ENCODE measurements around the gene KLC1. TPM values are rescaled to one million over a fixed set of nuclear protein-coding genes. Genes with fewer than 3 reads are reported as not detected.
A peak's percentile ranks its signal among the peaks of the same experiment; 100 is the strongest.

KLC1 gene
- total RNA-seq, 1 experiment from 2014 or later = 216 TPM

DNA sequence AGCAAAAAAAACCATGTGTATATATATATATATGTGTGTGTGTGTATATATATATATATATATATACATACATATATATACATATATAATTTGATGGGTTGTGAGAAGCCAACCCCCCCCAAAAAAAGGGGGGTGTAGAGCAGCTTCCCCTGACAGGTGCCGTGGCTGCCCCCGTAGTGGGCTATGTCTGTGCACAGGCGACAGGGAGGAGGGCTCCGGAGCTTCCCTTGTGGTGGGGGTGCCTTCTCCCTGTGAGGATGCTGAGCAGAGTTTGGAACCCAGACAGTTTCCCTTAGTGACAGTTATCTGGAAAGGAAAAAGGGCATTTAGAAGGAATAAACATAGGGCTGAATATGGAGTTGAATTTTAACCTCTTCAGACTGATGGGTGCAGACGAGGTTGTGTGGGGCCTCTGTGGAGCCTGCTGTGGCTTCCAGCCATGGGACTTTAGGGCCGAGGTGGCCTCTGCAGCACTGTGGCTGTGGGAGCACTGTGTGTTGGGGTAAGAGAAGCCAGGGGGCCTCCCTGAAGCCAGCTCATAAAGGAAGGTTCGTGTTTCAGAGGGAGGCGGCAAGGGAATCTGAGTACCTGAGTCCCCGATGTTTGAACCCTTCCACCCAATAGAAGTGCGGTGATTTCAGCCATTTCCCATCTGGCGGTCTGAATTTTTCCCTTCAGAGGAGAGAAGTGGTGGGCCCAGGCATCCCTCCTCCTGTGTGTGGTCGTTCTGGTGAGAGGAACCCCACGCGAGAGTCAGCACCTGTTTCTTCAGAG, 66.5 kb downstream of the KLC1 start:
- Mint-ChIP-seq H3K36me3 (ENCODE audit: insufficient read depth, unreplicated experiment) (peaks cover 56% of the 10 kb centered on the region), H3K27ac (ENCODE audit: low read depth, unreplicated experiment) (no peak overlapping the region), H3K27me3 (ENCODE audit: insufficient read depth, unreplicated experiment) (no peaks in the 10 kb centered on the region), H3K4me3 (ENCODE audit: unreplicated experiment) (no peak overlapping the region), H3K4me1 (ENCODE audit: insufficient read depth, unreplicated experiment) (peaks cover 14% of the 10 kb centered on the region), H3K9me3 (ENCODE audit: unreplicated experiment) (no peaks in the 10 kb centered on the region)
- BruUV-seq (replicated peaks) = no TSS peak
- ChIA-PET CTCF (no interaction called here), POLR2A (interaction anchor here (1.1 to 1.4 kb wide), 2 partner anchors 17 to 20 kb away, joined by 3 to 6 read pairs; partner anchors contain the start of genes XRCC3 and ZFYVE21)
- TF ChIP-seq CTCF (IDR thresholded peaks at IDR 0.05; ENCODE audit: unreplicated experiment) = no peak
- no peak for DNase-seq (ENCODE audit: unreplicated experiment)
- intact Hi-C loops (cut with micrococcal nuclease) = no loop called here

GRCh38 chr14:103696070-103696402, 67.0 kb downstream of the KLC1 start:
- Mint-ChIP-seq H3K27me3 (ENCODE audit: insufficient read depth, unreplicated experiment) (no peaks in the 10 kb centered on the region), H3K27ac (ENCODE audit: low read depth, unreplicated experiment) (peak overlapping the region; percentile 39), H3K36me3 (ENCODE audit: insufficient read depth, unreplicated experiment) (peaks cover 56% of the 10 kb centered on the region), H3K9me3 (ENCODE audit: unreplicated experiment) (no peaks in the 10 kb centered on the region), H3K4me1 (ENCODE audit: insufficient read depth, unreplicated experiment) (peaks cover 14% of the 10 kb centered on the region), H3K4me3 (ENCODE audit: unreplicated experiment) (no peak overlapping the region)
- ChIA-PET POLR2A (interaction anchor here (1.4 kb wide), 1 partner anchor 19 kb away, joined by 6 read pairs; the partner anchor contains the start of genes XRCC3 and ZFYVE21), CTCF (no interaction called here)
- TF ChIP-seq CTCF (IDR thresholded peaks at IDR 0.05; ENCODE audit: unreplicated experiment) = no peak
- BruUV-seq (replicated peaks) = no TSS peak
- intact Hi-C loops (cut with micrococcal nuclease) = no loop called here
- DNase-seq (ENCODE audit: unreplicated experiment) = no peak

- Mint-ChIP-seq H3K27me3 (ENCODE audit: insufficient read depth, unreplicated experiment) (no peaks in the 10 kb centered on the region), H3K4me1 (ENCODE audit: insufficient read depth, unreplicated experiment) (peaks cover 14% of the 10 kb centered on the region), H3K4me3 (ENCODE audit: unreplicated experiment) (no peak overlapping the region), H3K27ac (ENCODE audit: low read depth, unreplicated experiment) (peak overlapping the region; percentile 39), H3K36me3 (ENCODE audit: insufficient read depth, unreplicated experiment) (peaks cover 56% of the 10 kb centered on the region), H3K9me3 (ENCODE audit: unreplicated experiment) (no peaks in the 10 kb centered on the region)
- POLR2A ChIA-PET = interaction anchor here (0.6 to 0.7 kb wide), 2 partner anchors 15 to 1137 kb away, joined by 3 read pairs; no protein-coding TSS in a partner anchor
- intact Hi-C loops (cut with micrococcal nuclease) = no loop called here
- no peak for DNase-seq (ENCODE audit: unreplicated experiment)
- CTCF ChIA-PET = interaction anchor here (0.6 kb wide), 1 partner anchor 15 kb away, joined by 3 read pairs; no protein-coding TSS in a partner anchor
- TF ChIP-seq CTCF (IDR thresholded peaks at IDR 0.05; ENCODE audit: unreplicated experiment) = no peak
- BruUV-seq (replicated peaks) = TSS peak; percentile 3
These were observed 67.6 kb downstream of the KLC1 start for GRCh38 chr14:103696466-103697071.

GRCh38 chr14:103697206-103697602, 68.2 kb downstream of the KLC1 start:
- no TSS peak for BruUV-seq (replicated peaks)
- Mint-ChIP-seq H3K27me3 (ENCODE audit: insufficient read depth, unreplicated experiment) (no peaks in the 10 kb centered on the region), H3K9me3 (ENCODE audit: unreplicated experiment) (no peaks in the 10 kb centered on the region), H3K4me1 (ENCODE audit: insufficient read depth, unreplicated experiment) (peaks cover 14% of the 10 kb centered on the region), H3K27ac (ENCODE audit: low read depth, unreplicated experiment) (no peak overlapping the region), H3K4me3 (ENCODE audit: unreplicated experiment) (no peak overlapping the region), H3K36me3 (ENCODE audit: insufficient read depth, unreplicated experiment) (peaks cover 57% of the 10 kb centered on the region)
- ChIA-PET CTCF (no interaction called here), POLR2A (interaction anchor here (0.6 to 0.7 kb wide), 2 partner anchors 14 to 1137 kb away, joined by 3 read pairs; no protein-coding TSS in a partner anchor)
- no peak for TF ChIP-seq CTCF (IDR thresholded peaks at IDR 0.05; ENCODE audit: unreplicated experiment)
- no peak for DNase-seq (ENCODE audit: unreplicated experiment)
- intact Hi-C loops (cut with micrococcal nuclease) = no loop called here

Data from MCF 10A (cell line).